HG03460 (cell line): ENCODE data around the gene FFAR2.
"Not testable (repeated sequence)": the region's sequence is repeated elsewhere in the genome, so short reads cannot be mapped to it uniquely, and the experiment has no call there.

Experiments used
- ATAC-seq: cut with Tn5 transposase; IDR thresholded peaks from one replicate; pipeline ENCODE4 v1.9.1; 2021; ENCODE audit not compliant: unreplicated experiment

FFAR2 gene

GRCh38 chr19:35447606-35448469 is at the start of gene FFAR2:
TSS of gene FFAR2 (plus strand) at chr19:35448257. CDS start at chr19:35449715, 1,458 bp downstream.
- ATAC-seq: no peak

- no peak for ATAC-seq
Observed at GRCh38 chr19:35398570-35398969, 49.5 kb upstream of the FFAR2 start.

- ATAC-seq: no peak
Observed at GRCh38 chr19:35399231-35399630, 48.8 kb upstream of the FFAR2 start.

- no peak for ATAC-seq
Observed at GRCh38 chr19:35399948-35400772, 47.9 kb upstream of the FFAR2 start.

GRCh38 chr19:35400773-35401100 is 47.3 kb upstream of the FFAR2 start:
- ATAC-seq: no peak

GRCh38 chr19:35401416-35401815 is 46.6 kb upstream of the FFAR2 start:
- ATAC-seq: not testable (repeated sequence)

GRCh38 chr19:35403116-35403760 is 44.8 kb upstream of the FFAR2 start:
- ATAC-seq: no peak

GRCh38 chr19:35404879-35405622 is 43.0 kb upstream of the FFAR2 start:
- ATAC-seq: peak; percentile 56

GRCh38 chr19:35407619-35408018 is 40.4 kb upstream of the FFAR2 start:
- ATAC-seq: no peak

- peak; percentile 68 for ATAC-seq
Observed at GRCh38 chr19:35408284-35409171, 39.5 kb upstream of the FFAR2 start.

- ATAC-seq: no peak
Observed at GRCh38 chr19:35409191-35409590, 38.9 kb upstream of the FFAR2 start.

GRCh38 chr19:35410487-35410886 is 37.6 kb upstream of the FFAR2 start:
- no peak for ATAC-seq

- ATAC-seq: no peak
Observed at GRCh38 chr19:35414442-35414841, 33.6 kb upstream of the FFAR2 start.

- ATAC-seq: no peak
Observed at GRCh38 chr19:35416331-35416730, 31.7 kb upstream of the FFAR2 start.

GRCh38 chr19:35417278-35417677 is 30.8 kb upstream of the FFAR2 start:
- no peak for ATAC-seq

GRCh38 chr19:35417713-35418534 is 30.1 kb upstream of the FFAR2 start:
- no peak for ATAC-seq

GRCh38 chr19:35419046-35419445 is 29.0 kb upstream of the FFAR2 start:
- no peak for ATAC-seq

- no peak for ATAC-seq
Observed at GRCh38 chr19:35419805-35420204, 28.3 kb upstream of the FFAR2 start.

- ATAC-seq: no peak
Observed at GRCh38 chr19:35421362-35421761, 26.7 kb upstream of the FFAR2 start.
